Tibial nerve (tissue), 3 donors: ENCODE measurements around the gene PEX16.

Experiments
- CTCF ChIP-seq, 5 experiments: fragments of 200-600 bp in 3 of 5; fragments of 450-650 bp in 2 of 5; sonication (generic) in 3 of 5; IDR thresholded peaks; one replicate each; pipeline ENCODE4 v1.5.1; 2016 to 2019; ENCODE audit warnings: antibody characterized with exemption in 5 of 5, mild to moderate bottlenecking in 3 of 5, moderate library complexity in 2 of 5
- POLR2A ChIP-seq, 2 donors: fragments of 450-650 bp; IDR thresholded peaks; one replicate each; pipeline ENCODE4 v1.6.1; 2017; ENCODE audit warnings: antibody characterized with exemption in 2 of 2, mild to moderate bottlenecking in 2 of 2, moderate library complexity in 2 of 2

DNA sequence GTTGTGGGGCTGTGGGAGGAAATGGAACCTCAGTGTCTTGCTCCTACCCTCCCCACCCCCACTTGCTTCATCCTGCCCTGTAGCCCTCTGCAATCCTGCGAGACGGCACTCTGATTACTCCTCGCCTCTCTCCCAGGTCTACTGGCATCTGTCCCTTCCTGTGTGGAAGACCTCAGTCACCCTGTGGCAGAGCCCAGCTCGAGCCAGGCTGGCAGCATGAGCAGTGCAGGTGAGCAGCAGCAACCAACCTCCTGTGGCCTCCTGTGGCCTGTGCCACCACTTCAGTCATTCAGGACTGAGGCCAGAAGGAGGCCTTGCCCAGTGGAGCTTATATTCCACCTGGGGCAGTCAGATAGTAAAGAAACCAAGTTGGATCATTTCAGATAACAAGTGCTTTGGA is 47.0 kb downstream of the PEX16 start:
- no peak for TF ChIP-seq POLR2A (IDR thresholded peaks at IDR 0.05)
- no peak for TF ChIP-seq CTCF (IDR thresholded peaks at IDR 0.05)
